Measurements from ENCODE around the gene ELAVL2.

The ELAVL2 gene

DNA sequence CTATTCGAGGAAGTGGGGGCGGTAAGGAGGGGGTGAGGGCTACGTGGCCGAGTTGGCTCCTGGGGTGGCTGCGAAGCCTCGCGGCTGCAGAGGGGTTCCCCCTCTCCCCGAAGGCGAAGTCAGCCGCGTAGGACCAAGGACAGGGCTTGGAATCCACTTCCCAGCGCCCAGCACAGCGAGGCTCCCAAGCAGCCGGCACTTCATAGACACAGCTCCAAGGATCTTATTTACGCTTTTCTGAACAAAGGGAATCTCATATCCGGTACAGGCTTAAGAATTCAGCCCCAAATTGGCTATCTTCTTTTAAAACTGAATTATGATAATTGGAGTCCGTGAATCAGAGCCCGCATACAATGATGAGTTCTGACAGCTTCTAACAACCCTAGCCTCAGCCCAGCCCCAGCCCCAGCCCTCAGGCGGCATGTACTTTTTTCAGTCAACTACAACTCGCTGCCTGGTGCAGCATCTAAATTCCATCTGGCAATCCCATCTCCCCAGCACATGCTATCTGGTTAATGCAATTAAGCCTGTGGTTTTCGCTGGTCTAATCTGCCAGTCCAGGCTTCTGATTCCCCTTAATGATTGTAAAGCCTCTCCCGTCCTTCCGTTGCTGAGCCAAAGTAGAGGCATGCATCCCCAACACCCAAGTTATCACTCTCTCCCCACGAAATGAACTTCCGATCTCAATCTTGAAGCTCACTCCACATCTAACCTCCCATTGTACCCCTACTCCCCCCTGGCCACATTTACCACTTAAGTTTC lies 1.0 kb downstream of the ELAVL2 start:
- Mint-ChIP-seq H3K27me3 (peaks cover 27% of the 10 kb centered on the region), H3K9me3 (peaks cover 4% of the 10 kb centered on the region), H3K36me3 (ENCODE audit: low read depth) (no peaks in the 10 kb centered on the region), H3K27ac (no peak overlapping the region), H3K4me1 (ENCODE audit: low read depth) (peaks cover 2% of the 10 kb centered on the region), H3K4me3 (no peak overlapping the region)
- no peak for DNase-seq

DNA sequence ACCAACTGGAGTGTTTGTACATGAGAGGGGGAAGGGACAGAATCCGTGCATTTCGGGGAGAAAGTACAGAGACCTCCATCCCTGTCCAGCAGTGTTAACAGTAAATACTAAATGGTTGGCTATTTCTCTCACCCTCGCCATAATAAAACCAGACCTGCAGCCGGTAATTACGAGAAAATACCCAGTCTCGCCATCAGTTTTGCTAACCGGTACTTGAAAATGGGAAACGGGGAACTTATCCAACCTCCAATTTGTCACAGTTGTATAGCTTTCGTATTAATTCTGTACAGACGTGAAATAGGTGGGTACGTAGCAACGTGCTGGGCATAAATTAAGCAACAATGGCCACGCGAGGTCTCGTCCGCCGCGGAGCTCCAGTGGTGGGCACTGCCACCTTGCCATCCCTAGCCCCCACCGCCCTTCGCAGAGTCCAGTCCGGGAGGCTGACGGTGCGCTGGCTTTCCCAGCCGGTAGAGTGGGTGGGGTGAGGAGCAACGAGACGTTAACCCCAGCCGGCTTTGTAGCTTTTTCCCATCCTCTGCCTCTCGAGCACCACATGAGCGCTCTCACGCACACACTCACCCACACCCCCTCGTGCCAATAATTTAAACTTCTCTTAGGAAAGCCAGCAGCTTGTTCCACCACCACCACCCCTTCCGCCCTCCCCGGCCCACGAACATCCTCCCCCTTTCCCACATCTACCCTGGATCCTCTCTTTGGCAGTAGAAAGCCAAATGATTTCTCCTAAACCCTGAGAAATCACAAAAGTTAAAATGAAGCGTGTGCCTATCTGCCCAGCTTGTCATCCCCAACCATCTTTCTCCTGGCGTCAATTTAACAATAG lies 1.8 kb downstream of the ELAVL2 start:
- Mint-ChIP-seq H3K27ac (no peak overlapping the region), H3K27me3 (peaks cover 27% of the 10 kb centered on the region), H3K9me3 (peaks cover 9% of the 10 kb centered on the region), H3K36me3 (ENCODE audit: low read depth) (no peaks in the 10 kb centered on the region), H3K4me1 (ENCODE audit: low read depth) (peaks cover 2% of the 10 kb centered on the region), H3K4me3 (no peak overlapping the region)
- DNase-seq = no peak

DNA sequence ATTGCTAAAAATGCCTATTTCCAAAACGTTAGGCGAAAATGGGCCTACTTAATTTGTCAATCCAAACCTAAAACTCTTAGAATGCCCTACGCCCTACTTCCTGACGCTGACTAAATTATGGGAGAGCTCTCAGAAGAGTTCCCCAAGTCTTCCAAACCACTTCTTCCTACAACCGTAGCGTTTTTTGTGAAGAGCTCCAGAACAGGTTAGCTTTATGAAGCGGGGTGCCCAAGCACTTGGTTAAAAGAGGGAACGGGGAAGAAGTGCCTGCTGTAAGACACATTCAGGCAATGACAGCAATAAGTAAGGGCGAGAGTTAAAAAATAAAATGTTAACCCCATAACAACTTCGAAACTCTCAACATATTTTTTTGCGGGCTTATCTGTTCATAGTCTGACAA lies 2.8 kb downstream of the ELAVL2 start:
- Mint-ChIP-seq H3K9me3 (peaks cover 14% of the 10 kb centered on the region), H3K27ac (no peak overlapping the region), H3K36me3 (ENCODE audit: low read depth) (no peaks in the 10 kb centered on the region), H3K4me3 (no peak overlapping the region), H3K4me1 (ENCODE audit: low read depth) (peaks cover 2% of the 10 kb centered on the region), H3K27me3 (peaks cover 31% of the 10 kb centered on the region)
- no peak for DNase-seq

DNA sequence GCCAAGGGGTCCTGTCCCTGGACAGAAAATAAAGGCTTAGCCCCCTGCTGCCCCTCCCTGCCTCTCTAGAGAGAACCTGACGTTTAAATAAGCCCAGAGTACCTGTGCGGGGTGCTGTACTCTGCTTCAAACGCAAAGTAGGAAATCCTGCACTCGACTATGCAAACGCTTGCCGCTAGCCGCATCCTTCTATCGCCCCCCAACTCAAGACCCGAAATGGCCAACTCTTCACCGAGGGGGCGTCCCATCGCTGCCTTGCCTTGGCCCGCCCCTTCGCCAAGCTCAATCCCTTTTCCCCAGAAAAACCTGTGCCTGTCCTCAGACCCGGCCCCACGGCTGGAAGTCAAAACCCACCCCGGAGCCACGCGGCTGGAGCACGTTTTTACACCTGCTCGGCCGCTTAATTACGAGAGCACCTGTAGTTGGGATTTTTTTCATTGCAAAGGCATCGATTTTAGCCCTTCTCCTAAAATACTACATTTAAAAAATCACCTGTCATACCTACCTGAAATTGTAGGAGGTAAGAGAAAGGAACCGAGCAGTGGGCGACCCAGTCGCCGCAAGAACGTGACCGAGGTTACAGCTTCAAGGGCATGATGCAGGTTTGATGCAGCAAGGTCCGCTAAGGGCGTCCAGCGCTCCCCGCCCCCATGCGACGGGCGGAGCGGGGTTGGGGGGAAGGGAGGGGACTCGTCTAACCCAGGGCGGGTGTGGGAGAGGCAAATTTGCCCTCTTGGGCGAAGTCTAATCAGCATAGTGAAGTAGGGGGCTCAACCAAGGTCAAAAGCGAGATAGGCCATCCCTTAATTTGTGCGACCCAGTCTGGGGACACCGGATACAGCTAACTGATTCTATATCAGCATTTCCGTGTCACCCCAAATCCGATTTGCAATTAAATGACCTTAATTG lies 3.5 kb downstream of the ELAVL2 start:
- peaks cover 2% of the 10 kb centered on the region for H3K4me1 Mint-ChIP-seq (ENCODE audit: low read depth)
- H3K4me3 Mint-ChIP-seq = no peak overlapping the region
- peaks cover 31% of the 10 kb centered on the region for H3K27me3 Mint-ChIP-seq
- H3K36me3 Mint-ChIP-seq (ENCODE audit: low read depth) = no peaks in the 10 kb centered on the region
- peaks cover 14% of the 10 kb centered on the region for H3K9me3 Mint-ChIP-seq
- DNase-seq = no peak
- H3K27ac Mint-ChIP-seq = no peak overlapping the region

DNA sequence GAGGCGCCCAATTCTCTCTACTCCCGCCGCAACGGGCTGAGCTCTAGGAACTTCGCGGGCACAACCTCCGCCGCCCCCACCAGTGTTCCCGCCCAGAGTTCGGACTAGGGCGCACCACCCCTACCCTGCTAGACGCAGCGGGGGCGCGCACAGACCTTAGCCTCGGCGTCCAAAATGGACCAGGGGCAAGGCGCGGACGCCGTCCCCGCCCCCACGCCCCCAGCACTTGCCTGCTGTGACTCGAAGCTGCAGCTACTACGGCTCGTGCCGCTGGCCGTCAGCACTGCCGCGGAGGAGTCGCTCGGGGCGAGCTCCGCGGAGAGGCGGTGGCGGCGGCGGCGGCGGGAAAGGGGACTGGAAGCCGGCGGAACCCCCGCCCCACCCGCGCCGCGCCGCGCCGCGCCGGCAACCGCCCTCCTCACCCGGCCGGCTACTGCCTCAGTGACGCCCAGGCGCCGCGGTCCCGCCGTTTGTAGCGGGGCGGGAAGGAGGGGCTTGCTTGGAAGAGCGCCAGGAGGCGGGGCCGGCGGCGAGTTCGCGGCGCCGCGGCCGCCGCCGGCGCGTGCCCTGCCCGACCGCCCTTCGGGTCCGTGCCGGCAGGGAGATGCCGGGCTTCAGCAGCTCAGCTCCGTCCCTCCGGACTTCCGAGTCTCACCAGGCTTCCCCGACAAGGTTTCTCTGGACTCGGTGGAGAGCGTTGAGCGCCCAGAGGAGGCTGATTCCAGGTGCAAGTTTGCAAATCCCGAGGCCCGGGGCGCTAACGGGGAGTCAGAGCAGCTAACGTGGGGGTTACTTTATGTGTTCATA lies 4.5 kb downstream of the ELAVL2 start:
- no peak overlapping the region for H3K4me3 Mint-ChIP-seq
- no peaks in the 10 kb centered on the region for H3K4me1 Mint-ChIP-seq (ENCODE audit: low read depth)
- H3K27me3 Mint-ChIP-seq = peaks cover 31% of the 10 kb centered on the region
- H3K27ac Mint-ChIP-seq = no peak overlapping the region
- no peaks in the 10 kb centered on the region for H3K36me3 Mint-ChIP-seq (ENCODE audit: low read depth)
- DNase-seq = no peak
- peaks cover 14% of the 10 kb centered on the region for H3K9me3 Mint-ChIP-seq

DNA sequence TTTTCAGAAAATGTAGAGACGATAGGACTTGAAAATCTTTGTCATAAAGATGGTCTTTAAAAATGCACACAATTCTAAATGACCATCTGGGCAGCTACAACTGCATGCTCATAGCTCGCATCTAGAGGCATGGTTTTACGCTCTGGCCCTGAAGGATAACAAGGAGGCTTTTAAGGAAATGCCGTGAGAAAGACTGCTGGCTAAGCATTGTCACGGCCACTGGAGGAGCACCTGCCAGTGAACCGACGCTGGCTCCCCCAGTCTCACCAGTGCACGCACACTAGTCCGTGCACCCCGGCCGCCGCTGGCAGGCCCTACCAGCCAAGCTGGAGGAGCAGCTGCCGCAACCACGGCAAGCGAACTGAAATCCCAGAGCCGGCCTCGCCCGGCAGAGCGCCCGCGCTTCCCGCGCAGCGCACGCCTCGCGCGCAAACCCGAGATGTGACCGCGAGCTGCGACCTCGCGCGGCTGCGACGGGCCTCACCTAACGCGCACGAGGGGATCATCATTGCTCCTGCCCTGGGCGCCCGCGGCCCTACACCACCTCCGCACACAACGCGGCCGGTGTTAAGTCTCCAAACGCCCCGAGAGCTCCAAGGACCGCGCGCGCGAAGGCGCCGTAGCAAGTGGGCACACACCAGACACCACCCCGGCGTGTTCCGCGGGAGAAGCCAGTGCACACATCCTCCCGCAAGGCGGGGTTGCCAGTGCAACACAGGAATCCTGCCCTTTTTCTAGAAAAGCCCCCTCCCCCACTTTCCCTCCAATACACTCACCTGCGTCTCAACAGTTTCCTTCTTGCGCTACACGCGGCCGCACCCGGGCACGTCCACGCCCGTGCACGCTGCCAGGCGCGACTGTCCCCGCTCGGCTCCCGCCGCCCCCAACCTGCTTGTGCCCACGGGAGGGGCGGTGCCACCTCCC lies 5.3 kb downstream of the ELAVL2 start:
- Mint-ChIP-seq H3K4me3 (no peak overlapping the region), H3K27me3 (peaks cover 31% of the 10 kb centered on the region), H3K9me3 (peaks cover 14% of the 10 kb centered on the region), H3K36me3 (ENCODE audit: low read depth) (no peaks in the 10 kb centered on the region), H3K4me1 (ENCODE audit: low read depth) (no peaks in the 10 kb centered on the region), H3K27ac (no peak overlapping the region)
- DNase-seq = no peak

DNA sequence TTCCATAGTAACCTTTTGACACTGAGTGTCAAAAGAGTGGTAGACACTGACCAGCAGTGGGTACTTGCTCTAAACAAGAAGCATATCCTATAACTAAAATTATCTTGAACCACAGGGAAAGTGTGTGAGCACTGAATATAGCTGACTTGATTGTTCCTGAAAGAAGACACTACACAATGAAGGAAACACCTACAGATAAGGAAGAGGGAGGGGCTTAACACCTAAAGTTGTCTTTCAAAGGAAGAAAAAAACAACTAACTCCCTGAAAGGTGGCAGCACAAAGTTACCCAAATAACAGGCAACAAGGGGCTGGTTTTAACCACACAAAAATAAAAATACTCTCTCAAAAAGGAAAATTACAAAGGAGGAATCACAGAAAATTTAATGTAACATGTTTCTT lies 6.6 kb downstream of the ELAVL2 start:
- Mint-ChIP-seq H3K27ac (no peak overlapping the region), H3K36me3 (ENCODE audit: low read depth) (no peaks in the 10 kb centered on the region), H3K4me1 (ENCODE audit: low read depth) (no peaks in the 10 kb centered on the region), H3K9me3 (peaks cover 17% of the 10 kb centered on the region), H3K4me3 (no peak overlapping the region), H3K27me3 (peaks cover 31% of the 10 kb centered on the region)
- no peak for DNase-seq

DNA sequence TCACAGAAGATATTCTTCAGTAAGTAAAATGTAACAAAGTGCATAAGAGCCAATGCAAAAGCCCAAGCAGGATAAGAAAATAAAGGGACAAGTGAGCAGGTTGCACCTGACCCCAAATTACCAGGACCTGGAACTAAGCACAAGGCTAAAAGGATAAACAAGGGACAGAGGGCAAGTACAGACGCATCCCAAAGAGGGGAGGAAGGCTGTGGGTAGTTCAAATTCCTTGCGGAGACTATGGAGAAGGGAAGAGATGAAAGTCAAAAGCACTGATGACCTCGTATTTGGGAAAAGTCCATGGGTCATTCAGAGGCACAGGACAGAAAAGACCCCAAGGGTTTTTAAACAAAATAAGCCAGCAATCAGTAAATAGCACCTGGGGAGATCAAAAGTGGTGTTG lies 11.8 kb downstream of the ELAVL2 start:
- Mint-ChIP-seq H3K4me1 (ENCODE audit: low read depth) (no peaks in the 10 kb centered on the region), H3K9me3 (peaks cover 17% of the 10 kb centered on the region), H3K27me3 (peaks cover 8% of the 10 kb centered on the region), H3K4me3 (no peak overlapping the region), H3K36me3 (ENCODE audit: low read depth) (no peaks in the 10 kb centered on the region), H3K27ac (no peak overlapping the region)
- no peak for DNase-seq

DNA sequence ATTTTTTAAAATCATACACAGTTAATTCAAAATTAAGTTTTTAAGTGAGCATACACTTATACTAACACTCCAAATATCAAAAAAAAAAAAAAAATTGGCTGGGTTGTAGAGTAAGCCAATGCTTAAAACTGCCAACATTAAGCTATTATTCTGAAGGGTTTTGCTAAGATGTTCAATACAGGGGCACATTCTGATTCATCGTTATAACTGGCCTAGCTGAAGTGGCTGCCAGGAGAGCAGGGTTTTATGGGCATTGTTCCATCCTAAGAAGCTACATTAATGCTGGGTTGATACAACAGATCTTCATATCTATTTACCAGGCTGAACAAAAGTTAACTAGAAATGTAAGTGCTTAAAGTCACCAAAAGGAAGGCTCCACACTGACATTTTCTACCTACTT lies 13.4 kb downstream of the ELAVL2 start:
- peaks cover 15% of the 10 kb centered on the region for H3K9me3 Mint-ChIP-seq
- DNase-seq = no peak
- no peak overlapping the region for H3K4me3 Mint-ChIP-seq
- H3K4me1 Mint-ChIP-seq (ENCODE audit: low read depth) = no peaks in the 10 kb centered on the region
- no peaks in the 10 kb centered on the region for H3K36me3 Mint-ChIP-seq (ENCODE audit: low read depth)
- no peak overlapping the region for H3K27ac Mint-ChIP-seq
- no peaks in the 10 kb centered on the region for H3K27me3 Mint-ChIP-seq

DNA sequence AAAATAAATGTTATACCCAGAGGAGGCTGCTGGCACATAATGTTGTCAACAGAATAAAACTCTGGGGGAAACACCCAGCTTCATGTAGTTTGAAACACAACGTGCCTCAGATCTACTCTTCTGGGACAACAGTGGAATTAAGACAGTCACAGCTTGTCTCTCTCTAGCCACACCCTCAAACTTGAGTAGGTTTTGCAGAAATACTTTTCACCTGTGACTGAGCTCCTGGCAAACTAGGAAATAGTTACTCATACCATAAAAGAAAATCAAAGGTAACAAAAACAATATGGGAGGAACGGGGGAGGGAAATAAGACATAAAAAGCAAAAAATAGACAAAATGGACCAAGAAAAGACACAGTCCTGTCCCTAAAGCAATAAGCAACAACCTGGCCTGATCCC lies 14.4 kb downstream of the ELAVL2 start:
- no peak overlapping the region for H3K27ac Mint-ChIP-seq
- peaks cover 15% of the 10 kb centered on the region for H3K9me3 Mint-ChIP-seq
- no peaks in the 10 kb centered on the region for H3K4me1 Mint-ChIP-seq (ENCODE audit: low read depth)
- DNase-seq = no peak
- no peaks in the 10 kb centered on the region for H3K27me3 Mint-ChIP-seq
- H3K4me3 Mint-ChIP-seq = no peak overlapping the region
- H3K36me3 Mint-ChIP-seq (ENCODE audit: low read depth) = no peaks in the 10 kb centered on the region

DNA sequence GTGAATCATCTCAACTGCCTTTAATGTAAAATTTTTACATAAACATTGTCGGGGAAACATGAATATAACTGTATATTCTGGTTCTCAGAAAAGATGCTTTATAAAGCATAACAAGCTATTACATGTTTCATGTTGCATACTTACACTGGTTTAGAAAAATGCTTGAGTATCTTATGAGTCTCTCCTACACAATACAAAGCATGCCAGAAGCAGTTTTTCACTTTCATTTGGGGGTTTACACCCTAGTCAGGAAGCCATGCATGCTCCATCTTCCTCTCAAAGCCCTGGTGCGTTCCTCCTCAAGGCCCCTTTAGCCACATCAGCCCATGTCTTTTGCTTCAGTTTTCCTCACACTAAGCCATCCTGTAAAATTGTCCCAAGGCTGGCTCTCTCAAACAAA lies 22.8 kb downstream of the ELAVL2 start:
- H3K36me3 Mint-ChIP-seq (ENCODE audit: low read depth) = no peaks in the 10 kb centered on the region
- H3K4me3 Mint-ChIP-seq = no peak overlapping the region
- H3K9me3 Mint-ChIP-seq = peaks cover 4% of the 10 kb centered on the region
- no peaks in the 10 kb centered on the region for H3K4me1 Mint-ChIP-seq (ENCODE audit: low read depth)
- H3K27ac Mint-ChIP-seq = no peak overlapping the region
- no peaks in the 10 kb centered on the region for H3K27me3 Mint-ChIP-seq
- no peak for DNase-seq

DNA sequence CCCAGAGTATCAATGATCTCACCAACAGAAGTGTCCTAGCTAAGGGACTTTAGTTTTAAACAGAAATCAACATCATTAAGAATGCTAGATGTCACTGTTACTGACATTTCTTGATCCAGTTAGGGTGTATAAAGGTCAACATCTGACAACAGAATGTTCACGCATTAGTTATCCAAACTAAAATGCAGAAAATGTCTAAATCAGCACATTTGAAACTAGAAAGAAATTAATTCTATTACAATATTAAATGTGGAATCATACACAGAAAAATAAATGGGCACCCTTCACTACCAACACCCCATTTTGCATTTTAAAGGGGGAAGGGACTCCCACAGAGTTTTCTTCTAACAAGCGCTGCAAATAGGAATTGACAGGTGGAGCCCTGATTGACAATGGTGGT lies 24.5 kb downstream of the ELAVL2 start:
- Mint-ChIP-seq H3K4me3 (no peak overlapping the region), H3K9me3 (peaks cover 5% of the 10 kb centered on the region), H3K27me3 (no peaks in the 10 kb centered on the region), H3K27ac (no peak overlapping the region), H3K4me1 (ENCODE audit: low read depth) (no peaks in the 10 kb centered on the region), H3K36me3 (ENCODE audit: low read depth) (no peaks in the 10 kb centered on the region)
- no peak for DNase-seq

DNA sequence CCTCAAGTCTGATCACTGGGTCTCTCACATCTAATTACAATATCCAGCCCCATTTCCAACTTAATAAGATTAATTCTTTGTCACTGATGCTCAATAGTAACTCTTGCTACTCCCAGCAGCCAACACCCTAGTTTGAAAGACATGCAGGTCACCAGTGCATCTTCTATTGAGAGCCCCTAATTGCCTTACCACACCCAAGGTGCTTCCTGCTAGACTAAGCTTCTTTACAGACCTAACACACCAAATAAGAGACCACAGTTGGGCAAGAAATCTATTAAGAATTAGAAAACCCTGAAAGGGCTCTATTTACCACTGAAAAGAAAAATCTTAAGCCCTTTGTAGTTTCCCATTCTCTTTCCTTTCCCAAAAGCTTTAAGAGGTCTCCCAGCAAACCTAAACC lies 26.5 kb downstream of the ELAVL2 start:
- Mint-ChIP-seq H3K9me3 (peaks cover 5% of the 10 kb centered on the region), H3K4me3 (no peak overlapping the region), H3K36me3 (ENCODE audit: low read depth) (no peaks in the 10 kb centered on the region), H3K4me1 (ENCODE audit: low read depth) (no peaks in the 10 kb centered on the region), H3K27me3 (no peaks in the 10 kb centered on the region), H3K27ac (no peak overlapping the region)
- DNase-seq = no peak
